OCI-LY7 (cell line): ENCODE results near the gene KCTD7. TPM values are rescaled to one million over a fixed set of nuclear protein-coding genes. Genes with fewer than 3 reads are reported as not detected.
"Not testable (repeated sequence)": the region's sequence is repeated elsewhere in the genome, so short reads cannot be mapped to it uniquely, and the experiment has no call there.

Experiments used
- BruUV-seq: library from RNA; stranded (reverse); fragments of 400-500 nt; replicated peaks from 2 replicates; lab custom pipeline; 2021; lab: Mats Ljungman, UMichigan
- CTCF ChIA-PET: fragments of 300-600 bp; sonication (Branson Sonifier 250); formaldehyde crosslinking; loops from one replicate; lab custom pipeline; 2022; ENCODE audit warnings: antibody characterized with exemption; ENCODE audit not compliant: unreplicated experiment; lab: Charles Lee
- POLR2A ChIA-PET: fragments of 300-600 bp; sonication (Branson Sonifier 250); formaldehyde crosslinking; loops from one replicate; lab custom pipeline; 2022; ENCODE audit warnings: antibody characterized with exemption; lab: Charles Lee
- DNase-seq: peaks from one replicate; pipeline ENCODE4 v3.0.0-alpha.2; 2015; ENCODE audit warnings: low spot score
- H2AFZ ChIP-seq: fragments of 200-600 bp; sonication (generic), shearing (Covaris generic); 2 replicates; pipeline ENCODE4 v1.6.1; 2014; ENCODE audit warnings: mild to moderate bottlenecking, antibody characterized with exemption, low read length, moderate library complexity
- H3K27ac ChIP-seq: fragments of 200-600 bp; sonication (generic); 2 replicates; pipeline ENCODE4 v1.5.1; 2014; ENCODE audit warnings: mixed run types, low read depth, mild to moderate bottlenecking, moderate library complexity, low read length, inconsistent platforms; ENCODE audit not compliant: poor library complexity, severe bottlenecking
- H3K36me3 ChIP-seq: fragments of 200-600 bp; sonication (generic); 2 replicates; pipeline ENCODE4 v1.6.1; 2014; ENCODE audit warnings: mild to moderate bottlenecking, antibody characterized with exemption, low read length, moderate library complexity, mixed read lengths; ENCODE audit not compliant: insufficient read depth
- H3K4me1 ChIP-seq: fragments of 200-600 bp; sonication (generic); 2 replicates; pipeline ENCODE4 v1.5.1; 2014; ENCODE audit warnings: mild to moderate bottlenecking, low read length; ENCODE audit not compliant: insufficient read depth, poor library complexity, severe bottlenecking
- H3K4me2 ChIP-seq: fragments of 200-600 bp; sonication (generic); 2 replicates; pipeline ENCODE4 v1.6.1; 2014; ENCODE audit warnings: mild to moderate bottlenecking, low read length
- H3K4me3 ChIP-seq: fragments of 200-600 bp; sonication (generic); 2 replicates; pipeline ENCODE4 v1.5.1; 2014; ENCODE audit warnings: mild to moderate bottlenecking, low read depth, low read length; ENCODE audit not compliant: poor library complexity, severe bottlenecking
- H3K79me2 ChIP-seq: fragments of 200-600 bp; sonication (generic); 2 replicates; pipeline ENCODE4 v1.6.1; 2016; ENCODE audit warnings: low read depth, mild to moderate bottlenecking, low read length, moderate library complexity, mixed read lengths; ENCODE audit not compliant: insufficient read depth
- H3K9me2 ChIP-seq: fragments of 200-600 bp; sonication (generic); 2 replicates; pipeline ENCODE4 v1.6.1; 2016; ENCODE audit warnings: mild to moderate bottlenecking, low read length, mixed read lengths; ENCODE audit not compliant: insufficient read depth
- H3K9me3 ChIP-seq: fragments of 200-600 bp; sonication (generic); 2 replicates; pipeline ENCODE4 v1.6.1; 2014; ENCODE audit warnings: mild to moderate bottlenecking, mixed run types, low read length, mixed read lengths
- H4K20me1 ChIP-seq: fragments of 200-600 bp; sonication (generic); 2 replicates; pipeline ENCODE4 v1.6.1; 2014; ENCODE audit warnings: mild to moderate bottlenecking, antibody characterized with exemption, low read length, moderate library complexity, mixed read lengths; ENCODE audit not compliant: insufficient read depth
- CTCF ChIP-seq: fragments of 200-600 bp; sonication (generic); conservative IDR thresholded peaks from 2 replicates; pipeline ENCODE4 v1.5.1; 2014; ENCODE audit warnings: mild to moderate bottlenecking, antibody characterized with exemption, low read length, moderate library complexity, mixed read lengths
- EZH2phosphoT487 ChIP-seq: fragments of 200-600 bp; sonication (generic); IDR thresholded peaks from 2 replicates; pipeline ENCODE4 v1.6.1; 2018; ENCODE audit warnings: low read depth, borderline replicate concordance, mild to moderate bottlenecking, mixed run types, antibody characterized with exemption, low read length, moderate library complexity, mixed read lengths
- intact Hi-C: fragments of 100-400 bp; cut with micrococcal nuclease; formaldehyde crosslinking; loops from one replicate; pipeline ENCODE4 v1.10.0; 2022; ENCODE audit not compliant: unreplicated experiment
- total RNA-seq, 2 experiments: library from RNA; depleted of rRNA in 1 of 2; stranded (reverse); fragments of >200 nt in 1 of 2; shearing (Covaris generic) in 1 of 2; gene quantifications; 2 replicates each; pipeline ENCODE4 v1.2.3, GENCODE V29; 2014 to 2022

The KCTD7 gene
- total RNA-seq, 2 experiments from 2014 or later: 40.5 to 41.8 TPM

- H3K36me3 ChIP-seq, H3K4me1 ChIP-seq, DNase-seq, H3K9me3 ChIP-seq, H3K9me2 ChIP-seq, CTCF ChIA-PET, H4K20me1 ChIP-seq: not testable (repeated sequence)
- intact Hi-C loops: loop anchor here (1.0 to 5.0 kb wide), 2 partner anchors 25 to 96 kb away; partner anchors contain the start of gene KCTD7
- H3K79me2 ChIP-seq: peaks cover 41% of the 10 kb centered on the region; the same call in 1 of the 2 replicates
- TSS peak; percentile 91 for BruUV-seq
- peak overlapping the region; percentile 72 for H3K4me2 ChIP-seq
- 0 out of 2 replicates have a peak, but pooled peaks have one; percentile 40 for TF ChIP-seq CTCF
- peak overlapping the region; percentile 71 for H3K4me3 ChIP-seq
- peak overlapping the region; percentile 51; the same call in 1 of the 2 replicates for H2AFZ ChIP-seq
- H3K27ac ChIP-seq: peak overlapping the region; percentile 80
- POLR2A ChIA-PET: interaction anchor here (0.5 to 2.0 kb wide), 6 partner anchors 9 to 99 kb away, joined by 3 to 8 read pairs (median 6); no protein-coding TSS in a partner anchor
These were observed 25.1 kb downstream of the KCTD7 start for GRCh38 chr7:66653719-66654274.

DNA sequence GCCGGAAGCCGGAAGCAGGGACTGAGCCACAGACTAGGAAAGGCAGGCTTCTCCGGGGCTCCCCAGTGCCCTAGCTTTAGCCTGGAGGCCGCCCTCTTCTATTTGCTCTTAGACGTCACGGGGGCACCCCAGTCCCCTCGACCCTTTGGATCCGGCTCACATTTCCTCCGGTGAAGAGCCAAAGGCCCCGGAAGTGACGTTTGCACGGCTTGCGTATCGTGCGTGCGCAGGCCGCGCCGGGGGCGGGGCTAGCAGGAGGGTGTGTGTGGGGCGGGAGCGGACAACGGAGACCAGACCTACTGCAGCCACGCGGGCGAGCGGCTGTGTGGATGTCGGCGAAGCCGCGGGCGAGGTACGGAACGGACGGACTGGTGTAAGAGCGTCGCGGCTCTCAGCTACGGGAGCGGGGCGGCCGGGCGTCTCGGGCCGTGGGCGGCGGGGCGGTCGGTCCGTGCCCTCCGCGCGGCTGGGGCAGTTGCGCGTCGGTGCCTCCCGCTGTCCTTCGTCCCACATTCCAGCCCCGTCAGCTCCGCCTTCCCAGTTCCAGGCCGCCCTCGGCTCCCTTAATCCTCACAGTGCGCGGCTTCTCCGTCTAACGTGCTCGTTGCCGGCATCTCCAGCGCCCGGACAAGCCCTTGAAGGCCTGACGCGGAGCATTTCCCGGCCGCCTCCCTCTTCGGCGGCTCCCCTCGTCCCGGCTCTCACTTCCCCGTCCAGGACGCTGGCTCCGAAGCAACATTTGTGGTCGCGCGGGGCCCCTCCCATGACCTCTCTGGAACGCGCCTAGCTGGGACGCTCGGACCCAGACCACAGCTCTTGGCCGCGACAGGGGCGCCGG is 25.8 kb downstream of the KCTD7 start:
- POLR2A ChIA-PET: interaction anchor here (0.5 to 2.0 kb wide), 10 partner anchors 9 to 99 kb away, joined by 3 to 8 read pairs (median 4); no protein-coding TSS in a partner anchor
- peak; percentile 99 for DNase-seq
- Histone ChIP-seq H4K20me1 (no peaks in the 10 kb centered on the region), H3K4me1 (peaks cover 7% of the 10 kb centered on the region), H3K79me2 (peaks cover 41% of the 10 kb centered on the region; the same call in 1 of the 2 replicates), H2AFZ (peak overlapping the region; percentile 51; the same call in 1 of the 2 replicates), H3K27ac (peak overlapping the region; percentile 80), H3K9me3 (no peaks in the 10 kb centered on the region), H3K36me3 (peaks cover 10% of the 10 kb centered on the region; the same call in 1 of the 2 replicates), H3K4me3 (peak overlapping the region; percentile 71), H3K4me2 (peak overlapping the region; percentile 72), H3K9me2 (no peaks in the 10 kb centered on the region)
- no TSS peak for BruUV-seq
- TF ChIP-seq EZH2phosphoT487 (no peak), CTCF (no peak)
- intact Hi-C loops: loop anchor here (1.0 to 5.0 kb wide), 2 partner anchors 26 to 97 kb away; partner anchors contain the start of gene KCTD7
- CTCF ChIA-PET: no interaction called here

DNA sequence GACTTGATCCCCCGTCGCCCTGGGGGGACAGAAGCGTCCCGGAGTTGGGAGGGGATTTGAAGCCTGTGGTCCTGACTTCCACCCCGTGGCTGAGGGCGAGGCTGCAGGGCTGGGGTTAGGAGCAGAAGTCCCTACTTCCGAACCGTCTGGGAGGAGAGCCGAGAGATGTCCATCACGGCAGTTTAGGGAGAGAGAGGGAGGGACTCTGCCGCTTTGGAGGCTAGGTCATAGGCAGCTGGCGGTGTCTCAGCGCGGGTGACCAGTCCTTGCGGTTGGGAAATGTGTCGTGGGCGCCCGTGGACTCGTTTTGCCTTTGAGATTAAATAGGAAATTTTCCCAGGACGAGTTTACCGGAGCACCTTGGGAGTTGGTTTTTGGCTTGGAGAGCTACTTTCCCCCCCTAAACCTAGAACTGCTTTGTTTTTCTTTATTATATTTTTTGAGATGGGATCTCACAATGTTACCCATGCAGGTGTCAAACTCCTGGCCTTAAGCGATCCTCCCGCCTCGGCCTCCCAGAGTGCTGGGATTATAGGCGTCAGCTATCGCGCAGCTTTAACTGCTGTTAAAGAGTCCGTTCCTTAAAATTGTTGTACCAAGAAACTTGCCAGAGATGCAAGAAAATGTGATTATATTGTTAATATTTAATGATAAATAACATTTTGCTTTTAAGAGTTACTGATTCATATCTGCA is 26.6 kb downstream of the KCTD7 start:
- H3K27ac ChIP-seq, H3K36me3 ChIP-seq, intact Hi-C loops, CTCF ChIA-PET, H3K9me2 ChIP-seq, H3K4me1 ChIP-seq, BruUV-seq, H4K20me1 ChIP-seq, H3K9me3 ChIP-seq, DNase-seq: not testable (repeated sequence)
- Histone ChIP-seq H2AFZ (peak overlapping the region; percentile 51; the same call in 1 of the 2 replicates), H3K79me2 (peaks cover 41% of the 10 kb centered on the region; the same call in 1 of the 2 replicates), H3K4me2 (peak overlapping the region; percentile 72), H3K4me3 (peak overlapping the region; percentile 71)
- POLR2A ChIA-PET: interaction anchor here (0.5 to 1.8 kb wide), 5 partner anchors 9 to 89 kb away, joined by 3 to 7 read pairs (median 4); no protein-coding TSS in a partner anchor

- DNase-seq, intact Hi-C loops, H3K36me3 ChIP-seq, POLR2A ChIA-PET, H4K20me1 ChIP-seq, CTCF ChIA-PET, H3K4me3 ChIP-seq, H2AFZ ChIP-seq, H3K4me1 ChIP-seq, H3K9me3 ChIP-seq, H3K27ac ChIP-seq, H3K9me2 ChIP-seq: not testable (repeated sequence)
- peak overlapping the region; percentile 72 for H3K4me2 ChIP-seq
- peaks cover 41% of the 10 kb centered on the region; the same call in 1 of the 2 replicates for H3K79me2 ChIP-seq
- TSS peak; percentile 15 for BruUV-seq
These were observed 27.3 kb downstream of the KCTD7 start for GRCh38 chr7:66655826-66656485.
